HL-60 (cell line): ENCODE results near the gene PDGFD.

ENCODE experiments used
- DNase-seq, 2 experiments: peaks; one replicate each; pipeline ENCODE4 v3.0.0-alpha.2; 2010 to 2020; ENCODE audit warnings: low read depth in 1 of 2, low spot score in 1 of 2
- H3K27ac ChIP-seq: fragments of 250-450 bp; sonication (Bioruptor Pico); replicated peaks from 2 replicates; pipeline ENCODE4 v1.5.1; 2020; ENCODE audit warnings: mild to moderate bottlenecking, moderate library complexity
- H3K27me3 ChIP-seq: fragments of 250-450 bp; sonication (Bioruptor Pico); 2 replicates; pipeline ENCODE4 v1.5.1; 2021; ENCODE audit warnings: mild to moderate bottlenecking, moderate library complexity; ENCODE audit not compliant: insufficient read depth, poor library complexity, severe bottlenecking
- H3K4me3 ChIP-seq: replicated peaks from 2 replicates; pipeline ENCODE4 v1.5.1; 2011; ENCODE audit warnings: mild to moderate bottlenecking, control low read depth, low read length; ENCODE audit not compliant: insufficient read depth
- GABPA ChIP-seq: IDR thresholded peaks from 2 replicates; pipeline ENCODE4 v1.6.1; 2012; ENCODE audit warnings: low read depth
- POLR2AphosphoS5 ChIP-seq: IDR thresholded peaks from 2 replicates; pipeline ENCODE4 v1.6.1; 2012; ENCODE audit warnings: low read depth
- SPI1 ChIP-seq: IDR thresholded peaks from 2 replicates; pipeline ENCODE4 v1.6.1; 2012; ENCODE audit warnings: low read depth, mild to moderate bottlenecking, borderline replicate concordance
- TF ChIP-seq, protein P1 (sequence below): IDR thresholded peaks from 2 replicates; pipeline ENCODE4 v1.6.1; 2012; ENCODE audit warnings: low read depth; ENCODE audit not compliant: insufficient replicate concordance
- TF ChIP-seq, protein P2 (sequence below): IDR thresholded peaks from one replicate; pipeline ENCODE4 v1.5.1; 2011; ENCODE audit warnings: low read length, control low read depth, inconsistent platforms; ENCODE audit not compliant: insufficient read depth

PDGFD gene

DNA sequence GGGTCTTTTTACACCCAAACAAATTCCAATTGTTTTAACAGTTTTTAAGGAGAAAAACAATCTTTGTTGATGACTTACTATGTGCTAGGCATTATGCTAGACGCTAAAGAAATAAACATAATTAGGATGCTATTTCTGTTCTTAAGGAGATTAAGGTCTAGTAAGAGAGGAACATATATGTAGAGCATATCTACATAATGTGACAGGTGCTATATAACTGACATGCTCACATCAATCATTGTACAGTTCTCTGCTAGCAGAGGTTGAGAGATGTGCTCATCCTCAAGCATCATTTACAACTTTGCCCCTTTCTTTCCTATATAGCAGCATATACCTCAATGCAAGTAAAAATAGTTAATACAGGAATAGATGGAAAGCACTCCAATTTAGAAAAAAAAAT lies 37.5 kb downstream of the PDGFD start:
- DNase-seq, result no peak
- Histone ChIP-seq H3K27me3 (no peaks in the 10 kb centered on the region), H3K4me3 (no peak overlapping the region), H3K27ac (no peak overlapping the region)
- TF ChIP-seq GABPA (no peak), POLR2AphosphoS5 (no peak), SPI1 (no peak)
- TF ChIP-seq, protein P1, sequence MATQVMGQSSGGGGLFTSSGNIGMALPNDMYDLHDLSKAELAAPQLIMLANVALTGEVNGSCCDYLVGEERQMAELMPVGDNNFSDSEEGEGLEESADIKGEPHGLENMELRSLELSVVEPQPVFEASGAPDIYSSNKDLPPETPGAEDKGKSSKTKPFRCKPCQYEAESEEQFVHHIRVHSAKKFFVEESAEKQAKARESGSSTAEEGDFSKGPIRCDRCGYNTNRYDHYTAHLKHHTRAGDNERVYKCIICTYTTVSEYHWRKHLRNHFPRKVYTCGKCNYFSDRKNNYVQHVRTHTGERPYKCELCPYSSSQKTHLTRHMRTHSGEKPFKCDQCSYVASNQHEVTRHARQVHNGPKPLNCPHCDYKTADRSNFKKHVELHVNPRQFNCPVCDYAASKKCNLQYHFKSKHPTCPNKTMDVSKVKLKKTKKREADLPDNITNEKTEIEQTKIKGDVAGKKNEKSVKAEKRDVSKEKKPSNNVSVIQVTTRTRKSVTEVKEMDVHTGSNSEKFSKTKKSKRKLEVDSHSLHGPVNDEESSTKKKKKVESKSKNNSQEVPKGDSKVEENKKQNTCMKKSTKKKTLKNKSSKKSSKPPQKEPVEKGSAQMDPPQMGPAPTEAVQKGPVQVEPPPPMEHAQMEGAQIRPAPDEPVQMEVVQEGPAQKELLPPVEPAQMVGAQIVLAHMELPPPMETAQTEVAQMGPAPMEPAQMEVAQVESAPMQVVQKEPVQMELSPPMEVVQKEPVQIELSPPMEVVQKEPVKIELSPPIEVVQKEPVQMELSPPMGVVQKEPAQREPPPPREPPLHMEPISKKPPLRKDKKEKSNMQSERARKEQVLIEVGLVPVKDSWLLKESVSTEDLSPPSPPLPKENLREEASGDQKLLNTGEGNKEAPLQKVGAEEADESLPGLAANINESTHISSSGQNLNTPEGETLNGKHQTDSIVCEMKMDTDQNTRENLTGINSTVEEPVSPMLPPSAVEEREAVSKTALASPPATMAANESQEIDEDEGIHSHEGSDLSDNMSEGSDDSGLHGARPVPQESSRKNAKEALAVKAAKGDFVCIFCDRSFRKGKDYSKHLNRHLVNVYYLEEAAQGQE, result no peak
- TF ChIP-seq, protein P2, sequence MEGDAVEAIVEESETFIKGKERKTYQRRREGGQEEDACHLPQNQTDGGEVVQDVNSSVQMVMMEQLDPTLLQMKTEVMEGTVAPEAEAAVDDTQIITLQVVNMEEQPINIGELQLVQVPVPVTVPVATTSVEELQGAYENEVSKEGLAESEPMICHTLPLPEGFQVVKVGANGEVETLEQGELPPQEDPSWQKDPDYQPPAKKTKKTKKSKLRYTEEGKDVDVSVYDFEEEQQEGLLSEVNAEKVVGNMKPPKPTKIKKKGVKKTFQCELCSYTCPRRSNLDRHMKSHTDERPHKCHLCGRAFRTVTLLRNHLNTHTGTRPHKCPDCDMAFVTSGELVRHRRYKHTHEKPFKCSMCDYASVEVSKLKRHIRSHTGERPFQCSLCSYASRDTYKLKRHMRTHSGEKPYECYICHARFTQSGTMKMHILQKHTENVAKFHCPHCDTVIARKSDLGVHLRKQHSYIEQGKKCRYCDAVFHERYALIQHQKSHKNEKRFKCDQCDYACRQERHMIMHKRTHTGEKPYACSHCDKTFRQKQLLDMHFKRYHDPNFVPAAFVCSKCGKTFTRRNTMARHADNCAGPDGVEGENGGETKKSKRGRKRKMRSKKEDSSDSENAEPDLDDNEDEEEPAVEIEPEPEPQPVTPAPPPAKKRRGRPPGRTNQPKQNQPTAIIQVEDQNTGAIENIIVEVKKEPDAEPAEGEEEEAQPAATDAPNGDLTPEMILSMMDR, result no peak

DNA sequence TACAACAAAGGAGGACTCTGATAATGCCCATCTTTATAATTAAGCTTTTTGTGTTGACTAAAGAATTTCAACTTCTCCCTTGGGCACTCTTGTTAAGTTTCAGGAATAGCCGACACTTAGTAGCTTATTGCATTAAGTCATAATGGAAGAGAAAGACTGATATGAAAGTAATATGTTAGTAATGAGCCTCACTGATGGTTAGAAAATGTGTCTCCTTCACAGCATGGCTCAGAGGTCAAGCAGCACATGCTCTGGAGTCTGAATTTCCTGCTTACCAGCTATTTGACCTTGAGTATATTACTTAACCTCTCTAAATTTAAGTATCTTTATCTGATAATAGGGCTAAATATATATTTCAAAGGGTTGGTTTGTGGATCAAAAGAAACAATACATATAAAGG lies 39.0 kb downstream of the PDGFD start:
- Histone ChIP-seq H3K27ac (no peak overlapping the region), H3K27me3 (no peaks in the 10 kb centered on the region), H3K4me3 (no peak overlapping the region)
- DNase-seq, result no peak
- no peak for TF ChIP-seq GABPA
- TF ChIP-seq, protein P1, result no peak

DNA sequence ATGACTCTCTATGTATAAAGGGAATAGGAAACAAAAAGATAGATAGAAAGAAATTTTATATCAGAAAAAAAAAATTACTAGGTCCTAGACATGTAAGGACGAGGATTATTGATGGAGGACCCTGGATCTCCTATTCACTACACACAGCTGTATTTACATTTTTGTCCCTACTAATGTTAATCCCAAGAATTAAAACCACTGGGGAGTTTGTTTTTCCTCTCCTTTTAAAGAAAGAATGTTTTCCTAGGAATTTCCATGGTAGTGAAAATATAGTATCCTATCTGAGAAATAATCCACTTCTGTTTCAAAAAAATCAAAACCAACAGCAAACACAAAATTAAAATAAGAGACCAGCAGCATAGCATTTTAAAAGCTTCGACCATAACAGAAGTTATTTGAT lies 41.1 kb downstream of the PDGFD start:
- H3K27me3 ChIP-seq, result no peaks in the 10 kb centered on the region
- TF ChIP-seq POLR2AphosphoS5 (no peak), SPI1 (no peak), GABPA (no peak)
- TF ChIP-seq, protein P2, result no peak
- TF ChIP-seq, protein P1, result no peak
- no peak overlapping the region for H3K4me3 ChIP-seq
- no peak overlapping the region for H3K27ac ChIP-seq
- no peak for DNase-seq
